PFSK-1 (cell line): ENCODE measurements around the gene RNF223.

Source experiments
- FOXP2 ChIP-seq: optimal IDR thresholded peaks from 2 replicates; pipeline ENCODE3; 2011; ENCODE audit warnings: borderline replicate concordance, control low read depth, inconsistent platforms; ENCODE audit not compliant: insufficient read depth; ENCODE audit errors: extremely low read length, extremely low read depth
- POLR2AphosphoS5 ChIP-seq: IDR thresholded peaks from 2 replicates; pipeline ENCODE4 v1.6.1; 2012; ENCODE audit warnings: low read depth, mild to moderate bottlenecking, control low read depth, low read length, moderate library complexity
- REST ChIP-seq, 2 experiments: IDR thresholded peaks; 2 replicates each; pipeline versions ENCODE4 v1.6.1 to v1.8.0; 2011 to 2012; ENCODE audit warnings: low read depth in 2 of 2, low read length in 2 of 2, control low read depth in 1 of 2, inconsistent platforms in 1 of 2, mild to moderate bottlenecking in 1 of 2, moderate library complexity in 1 of 2; ENCODE audit not compliant: insufficient read depth in 1 of 2
- SIN3A ChIP-seq: IDR thresholded peaks from 2 replicates; pipeline ENCODE4 v1.6.1; 2012; ENCODE audit warnings: mild to moderate bottlenecking, low read length, moderate library complexity, borderline replicate concordance; ENCODE audit not compliant: insufficient read depth
- TAF1 ChIP-seq: IDR thresholded peaks from 2 replicates; pipeline ENCODE4 v1.6.1; 2012; ENCODE audit warnings: low read length, control low read depth, borderline replicate concordance; ENCODE audit not compliant: insufficient read depth

The RNF223 gene

GRCh38 chr1:1021010-1021919 lies 52.8 kb downstream of the RNF223 start:
- TF ChIP-seq REST (IDR thresholded peaks at IDR 0.05; ENCODE audit: insufficient read depth in 1 of 2, low read depth in 2 of 2, low read length in 2 of 2) (no peak), POLR2AphosphoS5 (peak; percentile 53; the same call in 1 of the 2 replicates), TAF1 (no peak), FOXP2 (peak; percentile 29), SIN3A (peak; percentile 32; the same call in 1 of the 2 replicates)
